IMR-90 (cell line): ENCODE measurements around the gene SLC28A2. TPM values are rescaled to one million over a fixed set of nuclear protein-coding genes. Genes with fewer than 3 reads are reported as not detected.

Experiments
- ATAC-seq: fragments of 200-7000 bp; cut with Tn5 transposase; 2 replicates; pipeline ENCODE4 v1.9.1; 2020; ENCODE audit warnings: low read depth, mild to moderate bottlenecking, moderate library complexity
- BruUV-seq: library from RNA; stranded (reverse); fragments of 400-500 nt; replicated peaks from 2 replicates; lab custom pipeline; 2021; lab: Mats Ljungman, UMichigan
- CTCF ChIA-PET: fragments of 300-600 bp; formaldehyde crosslinking; extraction: SDS; loops from one replicate; lab custom pipeline; 2021; ENCODE audit warnings: antibody characterized with exemption; lab: Yijun Ruan, JAX
- POLR2A ChIA-PET: fragments of 300-600 bp; sonication (Branson Sonifier 250); formaldehyde crosslinking; loops from one replicate; lab custom pipeline; 2022; ENCODE audit warnings: antibody characterized with exemption; ENCODE audit not compliant: unreplicated experiment; lab: Charles Lee
- DNase-seq: peaks from one replicate; pipeline ENCODE4 v3.0.0; 2013
- H2AFZ ChIP-seq: replicated peaks from 2 replicates; pipeline ENCODE3; 2013; ENCODE audit warnings: low read length, mild to moderate bottlenecking; ENCODE audit not compliant: poor library complexity
- H2AK5ac ChIP-seq: 2 replicates; pipeline ENCODE4 v1.6.1; 2013; ENCODE audit warnings: low read depth, low read length, inconsistent platforms
- H2AK9ac ChIP-seq: replicated peaks from 2 replicates; pipeline ENCODE3; 2013; ENCODE audit warnings: mild to moderate bottlenecking, low read depth, low read length, moderate library complexity; ENCODE audit not compliant: poor library complexity
- H2BK120ac ChIP-seq: 2 replicates; pipeline ENCODE4 v1.6.1; 2013; ENCODE audit warnings: low read depth, low read length, inconsistent platforms
- H2BK15ac ChIP-seq: 3 replicates; pipeline ENCODE4 v1.6.1; 2013; ENCODE audit warnings: low read depth, low read length, inconsistent platforms
- H2BK20ac ChIP-seq: 2 replicates; pipeline ENCODE4 v1.6.1; 2013; ENCODE audit warnings: low read depth, mild to moderate bottlenecking, inconsistent platforms, low read length, moderate library complexity
- H2BK5ac ChIP-seq: 2 replicates; pipeline ENCODE4 v1.6.1; 2013; ENCODE audit warnings: mild to moderate bottlenecking, low read depth, low read length, inconsistent platforms; ENCODE audit not compliant: poor library complexity, severe bottlenecking
- H3K14ac ChIP-seq: replicated peaks from 2 replicates; pipeline ENCODE4 v1.6.1; 2013; ENCODE audit warnings: low read depth, low read length, inconsistent platforms
- H3K18ac ChIP-seq: 2 replicates; pipeline ENCODE4 v1.6.1; 2013; ENCODE audit warnings: low read depth, low read length, control low read depth
- H3K23ac ChIP-seq: 2 replicates; pipeline ENCODE4 v1.6.1; 2013; ENCODE audit warnings: low read depth, low read length, inconsistent platforms
- H3K27ac ChIP-seq: 2 replicates; pipeline ENCODE4 v1.5.1; 2013; ENCODE audit warnings: mild to moderate bottlenecking, control low read depth, low read length; ENCODE audit not compliant: insufficient read depth
- H3K27me3 ChIP-seq: 2 replicates; pipeline ENCODE4 v1.6.1; 2013; ENCODE audit warnings: low read length; ENCODE audit not compliant: control insufficient read depth, insufficient read depth
- H3K36me3 ChIP-seq: 2 replicates; pipeline ENCODE4 v1.6.1; 2013; ENCODE audit warnings: low read length, mixed read lengths; ENCODE audit not compliant: control insufficient read depth, insufficient read depth
- H3K4ac ChIP-seq: 2 replicates; pipeline ENCODE4 v1.6.1; 2013; ENCODE audit warnings: low read depth, low read length, inconsistent platforms
- H3K4me1 ChIP-seq: 2 replicates; pipeline ENCODE4 v1.6.1; 2013; ENCODE audit warnings: low read length, mixed read lengths; ENCODE audit not compliant: control insufficient read depth, insufficient read depth
- H3K4me2 ChIP-seq: 2 replicates; pipeline ENCODE4 v1.6.1; 2013; ENCODE audit warnings: low read depth, mild to moderate bottlenecking, control low read depth, low read length, moderate library complexity
- H3K4me3 ChIP-seq: 2 replicates; pipeline ENCODE4 v1.5.1; 2013; ENCODE audit warnings: low read depth, mild to moderate bottlenecking, control low read depth, low read length, moderate library complexity; ENCODE audit not compliant: insufficient read depth
- H3K56ac ChIP-seq: 2 replicates; pipeline ENCODE4 v1.6.1; 2013; ENCODE audit warnings: low read length, inconsistent platforms; ENCODE audit not compliant: insufficient read depth; ENCODE audit errors: extremely low read depth
- H3K79me1 ChIP-seq, 2 experiments: 2 replicates each; pipeline ENCODE4 v1.6.1; 2013; ENCODE audit warnings: low read length in 2 of 2, inconsistent platforms in 1 of 2, low read depth in 1 of 2
- H3K9ac ChIP-seq: 2 replicates; pipeline ENCODE4 v1.6.1; 2013; ENCODE audit warnings: low read depth, low read length, control low read depth
- H3K9me1 ChIP-seq: 2 replicates; pipeline ENCODE4 v1.6.1; 2013; ENCODE audit warnings: low read length, inconsistent platforms; ENCODE audit not compliant: insufficient read depth
- H3K9me3 ChIP-seq: 2 replicates; pipeline ENCODE4 v1.6.1; 2013; ENCODE audit warnings: low read length; ENCODE audit not compliant: control insufficient read depth, insufficient read depth
- H4K20me1 ChIP-seq: 2 replicates; pipeline ENCODE4 v1.6.1; 2013; ENCODE audit warnings: low read length, inconsistent platforms; ENCODE audit not compliant: insufficient read depth
- H4K5ac ChIP-seq: 2 replicates; pipeline ENCODE4 v1.6.1; 2013; ENCODE audit warnings: mild to moderate bottlenecking, low read depth, low read length, control low read depth
- H4K8ac ChIP-seq, 2 experiments: 2 replicates each; pipeline ENCODE4 v1.6.1; 2013; ENCODE audit warnings: low read depth in 2 of 2, low read length in 2 of 2, control low read depth in 1 of 2, inconsistent platforms in 1 of 2
- H4K91ac ChIP-seq: 2 replicates; pipeline ENCODE4 v1.6.1; 2013; ENCODE audit warnings: low read depth, low read length, inconsistent platforms; ENCODE audit not compliant: insufficient read depth
- CHD1 ChIP-seq: IDR thresholded peaks from 2 replicates; pipeline ENCODE4 v1.6.1; 2012; ENCODE audit warnings: low read depth, low read length, improper control_type of control experiment
- MAFK ChIP-seq: IDR thresholded peaks from 2 replicates; pipeline ENCODE4 v1.6.1; 2012; ENCODE audit warnings: low read depth, low read length, improper control_type of control experiment
- MAZ ChIP-seq: IDR thresholded peaks from 2 replicates; pipeline ENCODE4 v1.6.1; 2012; ENCODE audit warnings: low read depth, mild to moderate bottlenecking, low read length, improper control_type of control experiment, moderate library complexity, borderline replicate concordance
- NFE2L2 ChIP-seq: fragments of 150-350 bp; IDR thresholded peaks from 2 replicates; pipeline ENCODE4 v1.6.1; 2016; ENCODE audit warnings: low read depth, mild to moderate bottlenecking, low read length
- POLR2A ChIP-seq: IDR thresholded peaks from 2 replicates; pipeline ENCODE4 v1.6.1; 2012; ENCODE audit warnings: mild to moderate bottlenecking, low read depth, low read length
- RFX5 ChIP-seq: IDR thresholded peaks from 2 replicates; pipeline ENCODE4 v1.8.0; 2012; ENCODE audit warnings: low read depth, mild to moderate bottlenecking, low read length, moderate library complexity
- SMC3 ChIP-seq: fragments of 150-350 bp; IDR thresholded peaks from 2 replicates; pipeline ENCODE4 v1.6.1; 2016; ENCODE audit warnings: low read depth, mild to moderate bottlenecking, antibody characterized with exemption, low read length, moderate library complexity
- USF2 ChIP-seq: fragments of 150-350 bp; IDR thresholded peaks from 2 replicates; pipeline ENCODE4 v1.6.1; 2017; ENCODE audit warnings: mild to moderate bottlenecking, antibody characterized with exemption, low read length, low read depth
- WGBS, 2 experiments: methylation state at CpG; one replicate each; pipeline versions ENCODE4 v1.1.5 to v1.1.7; 2013; ENCODE audit warnings: missing lambda C conversion rate in 2 of 2; ENCODE audit not compliant: insufficient read length in 1 of 2; ENCODE audit errors: extremely low coverage in 2 of 2; 5-methylcytosine and 5-hydroxymethylcytosine counted together
- dilution Hi-C: fragments of 300-500 bp; cut with HindIII; formaldehyde crosslinking; loops from one replicate; pipeline ENCODE4 v1.14.3; 2018; ENCODE audit warnings: low sequenced_read_pairs; ENCODE audit not compliant: unreplicated experiment
- in situ Hi-C: fragments of 300-500 bp; cut with MboI; formaldehyde crosslinking; loops from 3 replicates; pipeline ENCODE4 v1.14.3; 2019; ENCODE audit warnings: low sequenced_read_pairs, inconsistent platforms, mixed read lengths
- intact Hi-C: fragments of 100-400 bp; cut with micrococcal nuclease; formaldehyde crosslinking; loops from 2 replicates; pipeline ENCODE4 v1.10.0; 2022
- polyA plus RNA-seq, 3 experiments: library from polyadenylated mRNA; depleted of rRNA; stranded (reverse); fragments of >200 nt; gene quantifications; 2 replicates each; pipeline ENCODE4 v1.2.3, GENCODE V29; 2012; ENCODE audit warnings: low replicate concordance in 1 of 3
- total RNA-seq: library from RNA; depleted of rRNA; stranded (reverse); fragments of >200 nt; gene quantifications from 2 replicates; pipeline ENCODE4 v1.2.3, GENCODE V29; 2012

Gene SLC28A2
- total and polyA plus RNA-seq, 2 of the 4 experiments (the other 2 are of a cell fraction): not detected

GRCh38 chr15:45279024-45279698 is 27.1 kb downstream of the SLC28A2 start:
- DNase-seq (peak; percentile 95), ATAC-seq (peak; percentile 100)
- peak overlapping the region; percentile 76 for H3K56ac ChIP-seq
- H3K4me1 ChIP-seq: no peaks in the 10 kb centered on the region
- POLR2A ChIA-PET: no interaction called here
- H3K14ac ChIP-seq: peak overlapping the region; percentile 98
- in situ Hi-C loops (no loop called here), intact Hi-C loops (no loop called here), dilution Hi-C loops (no loop called here)
- no peak overlapping the region; the same call in 2 of the 3 replicates for H2BK15ac ChIP-seq
- no peaks in the 10 kb centered on the region for H4K20me1 ChIP-seq
- H3K9ac ChIP-seq: peak overlapping the region; percentile 96
- 0% methylated on average over 12 of the region's 33 CpGs; no CpG with 5 or more reads in 1 of the 2 experiments for WGBS, 2 experiments
- CTCF ChIA-PET: no interaction called here
- TF ChIP-seq USF2 (no peak), POLR2A (peak; percentile 78), NFE2L2 (no peak), SMC3 (no peak), RFX5 (no peak), MAZ (0 out of 2 replicates have a peak, but pooled peaks have one; percentile 13), CHD1 (no peak), MAFK (no peak)
- H3K4me3 ChIP-seq: peak overlapping the region; percentile 63
- H2BK120ac ChIP-seq: peak overlapping the region; percentile 15; the same call in 1 of the 2 replicates
- H4K8ac ChIP-seq: peak overlapping the region; percentile 91 to 99
- H3K27ac ChIP-seq: peak overlapping the region; percentile 79
- H2AK5ac ChIP-seq: 0 out of 2 replicates have a peak overlapping the region, but pooled peaks have one; percentile 51
- peak overlapping the region; percentile 91; the same call in 1 of the 2 replicates for H3K23ac ChIP-seq
- H4K5ac ChIP-seq: peak overlapping the region; percentile 97
- no TSS peak for BruUV-seq
- H2BK20ac ChIP-seq: no peak overlapping the region
- H3K9me3 ChIP-seq: no peaks in the 10 kb centered on the region
- peak overlapping the region; percentile 87 for H3K4me2 ChIP-seq
- no peaks in the 10 kb centered on the region for H3K9me1 ChIP-seq
- H2AK9ac ChIP-seq: peak overlapping the region; percentile 93
- H3K79me1 ChIP-seq: peaks cover 0 to 3% of the 10 kb centered on the region in 2 experiments; a peak in 1 of 4 replicates
- H3K27me3 ChIP-seq: no peaks in the 10 kb centered on the region
- H4K91ac ChIP-seq: peak overlapping the region; percentile 86
- peak overlapping the region; percentile 82 for H3K18ac ChIP-seq
- H2AFZ ChIP-seq: peak overlapping the region; percentile 99
- no peaks in the 10 kb centered on the region for H3K36me3 ChIP-seq
- peak overlapping the region; percentile 82 for H2BK5ac ChIP-seq
- peak overlapping the region; percentile 93 for H3K4ac ChIP-seq
